Esophagus muscularis mucosa (tissue), 4 donors: Measurements from ENCODE around the gene GLRX2.

Source experiments
- CTCF ChIP-seq, 3 experiments: fragments of 200-600 bp in 2 of 3; fragments of 450-650 bp in 1 of 3; sonication (generic) in 2 of 3; IDR thresholded peaks; one replicate each; pipeline ENCODE4 v1.5.1; 2017 to 2019; ENCODE audit warnings: antibody characterized with exemption in 3 of 3, mild to moderate bottlenecking in 2 of 3, moderate library complexity in 1 of 3
- EP300 ChIP-seq: sonication (generic); formaldehyde crosslinking; IDR thresholded peaks from one replicate; pipeline ENCODE4 v1.6.1; 2017; ENCODE audit warnings: antibody characterized with exemption
- POLR2A ChIP-seq: fragments of 450-650 bp; IDR thresholded peaks from one replicate; pipeline ENCODE4 v1.6.1; 2017; ENCODE audit warnings: antibody characterized with exemption, moderate library complexity, mild to moderate bottlenecking, low read depth
- POLR2AphosphoS5 ChIP-seq, 2 donors: sonication (generic); formaldehyde crosslinking; IDR thresholded peaks; one replicate each; pipeline ENCODE4 v1.6.1; 2017; ENCODE audit warnings: antibody characterized with exemption in 2 of 2

- TF ChIP-seq POLR2AphosphoS5 (IDR thresholded peaks at IDR 0.05) (no peak), CTCF (IDR thresholded peaks at IDR 0.05) (no peak), POLR2A (no peak), EP300 (no peak)
Observed at GRCh38 chr1:193065954-193066353, 39.3 kb downstream of the GLRX2 start.
